ENCODE results near the gene UNC45B.
"Not testable (repeated sequence)": the region's sequence is repeated elsewhere in the genome, so short reads cannot be mapped to it uniquely, and the experiment has no call there.

The UNC45B gene

GRCh38 chr17:35170968-35171771 is 23.6 kb downstream of the UNC45B start:
- DNase-seq: no peak

DNA sequence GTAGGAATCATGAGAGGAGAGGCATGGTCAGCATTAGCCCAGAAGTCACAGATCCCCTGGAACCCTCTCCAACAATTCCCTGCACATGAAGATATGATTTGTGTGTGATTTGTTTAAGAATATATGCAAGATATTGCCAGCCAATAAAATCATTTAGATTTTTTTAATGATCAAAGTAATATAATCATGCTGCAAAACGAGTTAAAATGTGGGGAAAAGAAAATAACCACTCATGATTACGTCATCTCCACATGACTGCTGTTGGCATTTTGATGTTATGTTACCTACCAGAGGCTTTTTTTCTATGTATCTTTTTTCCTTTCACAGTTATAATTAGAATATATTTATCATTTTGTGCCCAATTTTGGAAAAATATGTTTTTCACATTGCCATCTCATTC is 24.2 kb downstream of the UNC45B start:
- no peak for DNase-seq

GRCh38 chr17:35172321-35172720 is 24.7 kb downstream of the UNC45B start:
- DNase-seq: not testable (repeated sequence)

DNA sequence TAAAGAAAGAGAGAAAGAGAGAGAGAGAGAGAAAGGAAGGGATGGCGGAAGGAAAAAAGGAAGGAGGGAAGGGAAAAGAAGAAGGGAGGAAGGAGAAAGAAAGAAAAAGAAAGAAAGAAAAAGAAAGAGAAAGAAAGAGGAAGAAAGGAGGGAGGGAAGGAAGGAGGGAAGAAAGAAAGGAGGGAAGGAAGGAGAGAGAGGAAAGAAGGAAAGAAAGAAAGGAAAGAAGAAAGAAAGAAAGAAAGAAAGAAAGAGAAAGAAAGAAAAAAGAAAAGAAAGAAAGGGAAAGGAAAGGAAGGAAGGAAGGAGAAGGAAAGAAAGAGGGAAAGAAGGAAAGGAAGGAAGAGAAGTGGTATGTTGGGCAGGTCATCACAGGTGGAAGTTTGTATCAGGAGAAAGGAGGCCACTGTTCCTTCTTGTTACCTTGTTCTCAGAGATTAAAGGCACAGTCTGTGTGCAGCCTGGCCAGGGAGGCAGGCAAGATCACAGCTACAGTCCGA is 27.3 kb downstream of the UNC45B start:
- no peak for DNase-seq

DNA sequence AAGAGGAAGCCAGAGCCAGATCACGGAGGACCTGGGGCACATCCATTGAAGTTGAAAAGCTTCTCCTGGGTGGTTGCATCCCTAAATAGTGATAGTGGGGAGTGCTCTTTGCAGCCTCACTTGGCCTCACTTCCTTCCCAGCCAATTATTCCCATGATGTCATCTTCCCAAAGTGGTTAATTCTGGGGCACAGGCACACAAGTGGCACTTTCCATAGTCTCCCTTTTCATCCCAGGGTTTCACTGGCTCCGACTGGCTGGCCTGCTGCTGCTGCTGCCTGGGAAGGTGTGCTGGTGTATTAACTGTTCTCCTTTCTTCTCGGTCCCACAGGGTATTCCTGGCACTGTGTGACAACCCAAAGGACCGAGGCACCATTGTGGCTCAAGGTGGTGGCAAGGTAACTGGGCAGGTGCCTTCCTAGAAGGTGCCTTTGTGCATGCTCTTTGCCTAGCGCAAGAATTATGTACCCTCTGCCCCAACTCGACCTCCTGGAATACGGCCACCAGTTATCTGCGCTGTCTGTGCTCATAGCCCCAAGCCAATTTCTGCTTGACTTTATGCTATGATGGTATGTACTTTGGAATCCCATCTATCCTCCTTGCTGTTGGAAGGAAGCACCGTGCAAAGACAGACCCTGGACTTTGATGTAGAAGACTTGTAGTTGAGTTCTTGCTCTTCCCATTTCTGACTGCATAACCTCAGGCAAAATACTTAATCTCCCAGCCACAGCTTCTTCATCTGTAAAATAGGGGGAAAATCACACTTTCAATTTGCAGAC is 28.2 kb downstream of the UNC45B start:
- no peak for DNase-seq

DNA sequence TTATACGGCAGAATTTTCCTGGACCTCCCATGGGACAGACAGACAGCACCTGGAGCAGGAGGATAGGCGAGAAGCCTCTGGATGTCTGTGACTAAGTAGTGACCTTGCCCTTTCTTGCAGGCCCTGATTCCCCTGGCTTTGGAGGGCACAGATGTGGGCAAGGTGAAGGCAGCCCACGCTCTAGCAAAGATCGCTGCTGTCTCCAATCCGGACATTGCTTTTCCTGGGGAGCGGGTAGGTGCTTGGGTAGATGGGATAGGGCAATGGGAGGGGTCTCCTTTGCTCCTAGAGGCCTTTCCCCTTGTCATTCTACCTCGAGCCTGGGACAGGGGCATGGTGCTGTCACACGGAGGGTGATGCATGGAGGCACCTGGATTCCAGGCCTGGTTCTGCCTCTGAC is 29.3 kb downstream of the UNC45B start:
- DNase-seq: no peak

- not testable (repeated sequence) for DNase-seq
Observed at GRCh38 chr17:35179379-35179778, 31.8 kb downstream of the UNC45B start.

GRCh38 chr17:35183332-35183731 is 35.7 kb downstream of the UNC45B start:
- DNase-seq: no peak

DNA sequence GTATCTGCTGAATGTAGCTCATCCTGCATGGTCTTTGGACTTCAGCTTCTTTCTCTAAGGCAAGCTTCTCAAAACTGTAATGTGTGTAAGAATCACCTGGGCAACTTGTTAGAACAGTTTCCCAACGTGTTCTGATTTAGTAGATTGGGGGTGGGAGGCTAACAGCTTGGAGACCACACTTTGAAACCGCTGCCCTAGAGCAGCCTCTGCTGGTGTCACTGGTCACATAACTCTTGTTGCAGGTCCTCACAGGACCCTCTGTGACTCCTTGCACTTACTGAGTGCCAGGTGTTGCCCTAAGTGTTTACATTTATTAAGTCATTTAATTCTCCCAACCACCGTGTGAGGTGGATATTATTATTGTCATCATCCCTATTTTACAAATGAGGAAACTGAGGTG is 36.7 kb downstream of the UNC45B start:
- DNase-seq: no peak

GRCh38 chr17:35185849-35186248 is 38.2 kb downstream of the UNC45B start:
- no peak for DNase-seq

GRCh38 chr17:35187481-35187880 is 39.9 kb downstream of the UNC45B start:
- no peak for DNase-seq

DNA sequence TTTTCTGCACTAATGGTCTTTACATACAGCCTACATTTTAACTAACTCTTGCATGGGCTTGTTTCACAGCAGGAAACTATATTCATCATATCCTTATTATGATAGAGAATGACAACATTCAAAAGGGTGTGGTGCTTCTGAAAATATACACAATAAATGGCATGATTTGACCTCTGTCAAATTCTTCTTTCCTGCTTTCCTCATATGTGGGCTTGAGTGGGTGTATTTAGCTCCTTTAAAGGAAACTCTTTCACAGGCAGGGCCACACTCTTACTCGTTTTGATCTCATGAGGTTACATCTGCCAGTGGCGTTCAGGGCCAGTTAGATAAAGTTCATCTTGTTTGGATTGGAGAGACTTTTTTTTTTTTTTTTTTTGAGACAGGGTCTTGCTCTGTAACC is 40.5 kb downstream of the UNC45B start:
- no peak for DNase-seq

- DNase-seq: no peak
Observed at GRCh38 chr17:35189291-35189690, 41.7 kb downstream of the UNC45B start.

- no peak for DNase-seq
Observed at GRCh38 chr17:35191001-35191695, 43.5 kb downstream of the UNC45B start.

GRCh38 chr17:35192708-35193107 is 45.1 kb downstream of the UNC45B start:
- no peak for DNase-seq

- not testable (repeated sequence) for DNase-seq
Observed at GRCh38 chr17:35194001-35194400, 46.4 kb downstream of the UNC45B start, which contains the start of gene SLC35G3. SLC35G3 (minus strand) TSS chr17:35194393; CDS start chr17:35194307, 86 bp downstream.

GRCh38 chr17:35195062-35195461 is 47.4 kb downstream of the UNC45B start:
- DNase-seq: not testable (repeated sequence)

GRCh38 chr17:35202582-35202981 is 55.0 kb downstream of the UNC45B start:
- not testable (repeated sequence) for DNase-seq

GRCh38 chr17:35210741-35211140 is 63.1 kb downstream of the UNC45B start:
- DNase-seq: no peak

GRCh38 chr17:35212668-35213067 is 65.1 kb downstream of the UNC45B start:
- DNase-seq: no peak

GRCh38 chr17:35213412-35213940 is 65.9 kb downstream of the UNC45B start:
- DNase-seq: no peak

DNA sequence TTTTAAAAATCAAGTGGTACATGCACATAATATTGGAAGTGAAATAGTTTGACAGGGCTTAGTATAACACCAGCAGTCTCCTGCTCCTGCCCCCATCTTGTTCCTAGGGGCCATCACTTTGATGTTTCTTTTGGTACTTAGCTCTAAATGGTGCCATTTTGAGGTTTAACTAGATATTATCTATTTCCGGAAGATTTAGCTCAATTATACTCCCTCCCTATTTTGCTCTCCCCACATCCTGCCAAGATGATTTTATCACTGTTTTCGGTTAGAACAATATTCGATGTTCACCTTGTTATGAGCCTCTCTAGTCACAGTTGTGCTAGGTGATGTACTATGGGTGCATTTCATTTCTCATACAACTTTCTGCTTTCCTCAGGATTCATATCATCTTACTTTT is 66.6 kb downstream of the UNC45B start:
- no peak for DNase-seq

Data from T1000 (cell line).